Measurements from ENCODE around the gene LFNG.

Gene LFNG

GRCh38 chr7:2478399-2478785 is 41.2 kb upstream of the LFNG start:
- Histone ChIP-seq H2AK5ac (ENCODE audit: low read length) (no peak overlapping the region), H2BK5ac (ENCODE audit: low read depth, low read length, poor library complexity) (no peak overlapping the region), H3K4me1 (ENCODE audit: control insufficient read depth in 1 of 2, insufficient read depth in 2 of 2, low read length in 2 of 2) (peaks cover 0 to 2% of the 10 kb centered on the region in 2 experiments), H3K36me3 (ENCODE audit: control insufficient read depth in 1 of 2, insufficient read depth in 2 of 2, low read length in 2 of 2) (no peaks in the 10 kb centered on the region), H3K27me3 (ENCODE audit: insufficient read depth, low read length) (no peaks in the 10 kb centered on the region), H4K12ac (ENCODE audit: low read depth, low read length) (no peak overlapping the region), H2BK120ac (ENCODE audit: insufficient read depth, low read length, poor library complexity) (no peak overlapping the region), H3K27ac (ENCODE audit: low read depth, low read length) (no peak overlapping the region), H4K91ac (ENCODE audit: low read depth, low read length) (no peak overlapping the region), H3K9me3 (ENCODE audit: insufficient read depth, low read depth, low read length) (peaks cover 4% of the 10 kb centered on the region), H2AFZ (ENCODE audit: insufficient read depth, low read length, poor library complexity) (no peak overlapping the region), H2BK12ac (ENCODE audit: low read length) (no peak overlapping the region), H3K23ac (ENCODE audit: low read length) (no peak overlapping the region), H3K4ac (ENCODE audit: low read depth, low read length) (no peak overlapping the region), H3K79me1 (ENCODE audit: low read length) (no peaks in the 10 kb centered on the region), H3K4me2 (ENCODE audit: low read length) (no peak overlapping the region), H3K4me3 (ENCODE audit: low read depth, low read length) (no peak overlapping the region), H4K8ac (ENCODE audit: low read depth, low read length) (no peak overlapping the region), H3K14ac (ENCODE audit: low read length) (no peak overlapping the region), H3K18ac (ENCODE audit: low read length) (no peak overlapping the region), H3K79me2 (ENCODE audit: control insufficient read depth, insufficient read depth, low read length, poor library complexity) (no peaks in the 10 kb centered on the region), H3K9ac (ENCODE audit: low read length) (no peak overlapping the region)
- no CpG with 5 or more reads among the region's 11 CpGs for WGBS (ENCODE audit: extremely low coverage, insufficient coverage, insufficient read length)
- no peak for DNase-seq

DNA sequence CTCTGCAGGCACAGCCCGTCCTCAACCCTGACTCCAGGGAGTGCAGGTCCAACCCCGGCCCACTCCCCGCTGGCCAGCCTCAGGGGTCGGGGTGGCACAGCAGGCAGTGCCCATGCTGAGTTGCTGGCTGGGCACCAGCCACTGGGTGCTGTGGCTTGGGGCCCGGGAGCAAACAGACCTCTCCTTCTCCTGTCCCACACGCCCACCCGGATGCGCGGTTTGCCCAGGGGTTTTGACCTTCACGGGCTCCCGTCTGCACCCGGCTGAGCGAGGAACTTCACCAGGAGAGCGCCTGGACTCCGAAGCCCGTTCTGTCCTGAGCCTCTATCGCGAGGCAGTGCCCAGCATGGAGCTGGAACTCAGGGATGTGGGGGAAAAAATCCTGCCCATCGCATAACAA is 40.8 kb upstream of the LFNG start:
- peaks cover 0 to 2% of the 10 kb centered on the region in 2 experiments for H3K4me1 ChIP-seq (ENCODE audit: control insufficient read depth in 1 of 2, insufficient read depth in 2 of 2, low read length in 2 of 2)
- no CpG with 5 or more reads among the region's 19 CpGs for WGBS (ENCODE audit: extremely low coverage, insufficient coverage, insufficient read length)
- H3K4ac ChIP-seq (ENCODE audit: low read depth, low read length) = no peak overlapping the region
- H3K14ac ChIP-seq (ENCODE audit: low read length) = no peak overlapping the region
- no peaks in the 10 kb centered on the region for H3K79me1 ChIP-seq (ENCODE audit: low read length)
- no peak overlapping the region for H3K18ac ChIP-seq (ENCODE audit: low read length)
- no peak overlapping the region for H2AK5ac ChIP-seq (ENCODE audit: low read length)
- H3K27ac ChIP-seq (ENCODE audit: low read depth, low read length) = no peak overlapping the region
- no peak overlapping the region for H2BK120ac ChIP-seq (ENCODE audit: insufficient read depth, low read length, poor library complexity)
- H2BK5ac ChIP-seq (ENCODE audit: low read depth, low read length, poor library complexity) = no peak overlapping the region
- H3K79me2 ChIP-seq (ENCODE audit: control insufficient read depth, insufficient read depth, low read length, poor library complexity) = no peaks in the 10 kb centered on the region
- H3K36me3 ChIP-seq (ENCODE audit: control insufficient read depth in 1 of 2, insufficient read depth in 2 of 2, low read length in 2 of 2) = no peaks in the 10 kb centered on the region
- H3K9ac ChIP-seq (ENCODE audit: low read length) = no peak overlapping the region
- no peak overlapping the region for H4K12ac ChIP-seq (ENCODE audit: low read depth, low read length)
- peaks cover 4% of the 10 kb centered on the region for H3K9me3 ChIP-seq (ENCODE audit: insufficient read depth, low read depth, low read length)
- no peak overlapping the region for H3K4me3 ChIP-seq (ENCODE audit: low read depth, low read length)
- H3K4me2 ChIP-seq (ENCODE audit: low read length) = no peak overlapping the region
- no peak overlapping the region for H4K91ac ChIP-seq (ENCODE audit: low read depth, low read length)
- H4K8ac ChIP-seq (ENCODE audit: low read depth, low read length) = no peak overlapping the region
- H2BK12ac ChIP-seq (ENCODE audit: low read length) = no peak overlapping the region
- DNase-seq = no peak
- H3K27me3 ChIP-seq (ENCODE audit: insufficient read depth, low read length) = no peaks in the 10 kb centered on the region
- H2AFZ ChIP-seq (ENCODE audit: insufficient read depth, low read length, poor library complexity) = no peak overlapping the region
- no peak overlapping the region for H3K23ac ChIP-seq (ENCODE audit: low read length)

DNA sequence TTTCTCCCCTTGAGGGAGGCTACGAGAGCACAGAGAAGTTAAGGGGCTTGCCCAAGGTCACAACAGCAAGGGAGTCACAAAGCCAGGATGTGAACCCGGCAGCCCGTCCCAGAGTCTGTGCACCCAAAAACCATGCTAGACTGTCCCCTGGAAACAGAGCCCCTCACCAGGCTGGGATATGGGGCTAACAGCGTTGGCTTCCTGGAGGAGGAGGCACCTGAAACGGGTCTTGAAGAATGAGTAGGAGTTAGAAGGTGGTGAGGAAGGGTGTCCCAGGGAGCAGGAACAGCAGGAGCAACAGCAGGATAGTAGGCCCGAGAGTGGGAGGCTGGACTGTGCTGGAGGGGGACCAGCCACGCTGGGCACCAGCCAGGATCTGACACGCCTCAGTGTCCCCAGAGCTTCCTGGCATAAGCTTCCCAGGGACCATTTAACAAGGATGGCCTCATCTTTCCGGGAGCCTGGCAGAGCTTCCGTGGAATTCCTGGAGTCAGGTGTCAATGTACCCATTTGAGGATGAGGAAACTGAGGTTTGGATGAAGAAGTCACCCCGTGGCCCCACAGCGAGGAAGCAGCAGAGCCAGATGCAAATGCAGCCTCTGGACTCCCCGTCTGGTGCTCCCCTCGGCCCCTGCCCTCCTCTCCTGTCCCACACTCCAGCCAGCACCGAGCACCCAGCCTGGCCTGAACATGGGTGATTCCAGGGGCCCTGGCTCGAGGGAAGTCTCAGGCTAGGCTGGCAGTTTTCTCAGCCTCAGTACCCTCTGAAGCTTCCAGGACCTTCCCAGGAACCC is 40.1 kb upstream of the LFNG start:
- H4K91ac ChIP-seq (ENCODE audit: low read depth, low read length) = no peak overlapping the region
- H4K8ac ChIP-seq (ENCODE audit: low read depth, low read length) = no peak overlapping the region
- H3K23ac ChIP-seq (ENCODE audit: low read length) = no peak overlapping the region
- H2BK5ac ChIP-seq (ENCODE audit: low read depth, low read length, poor library complexity) = no peak overlapping the region
- H3K36me3 ChIP-seq (ENCODE audit: control insufficient read depth in 1 of 2, insufficient read depth in 2 of 2, low read length in 2 of 2) = no peaks in the 10 kb centered on the region
- no peak overlapping the region for H3K18ac ChIP-seq (ENCODE audit: low read length)
- H3K79me1 ChIP-seq (ENCODE audit: low read length) = no peaks in the 10 kb centered on the region
- H2BK12ac ChIP-seq (ENCODE audit: low read length) = no peak overlapping the region
- no peak overlapping the region for H3K4me3 ChIP-seq (ENCODE audit: low read depth, low read length)
- no peak overlapping the region for H2AFZ ChIP-seq (ENCODE audit: insufficient read depth, low read length, poor library complexity)
- H2AK5ac ChIP-seq (ENCODE audit: low read length) = no peak overlapping the region
- H3K14ac ChIP-seq (ENCODE audit: low read length) = no peak overlapping the region
- no peak overlapping the region for H3K9ac ChIP-seq (ENCODE audit: low read length)
- H3K4ac ChIP-seq (ENCODE audit: low read depth, low read length) = no peak overlapping the region
- H3K27me3 ChIP-seq (ENCODE audit: insufficient read depth, low read length) = no peaks in the 10 kb centered on the region
- peaks cover 4% of the 10 kb centered on the region for H3K9me3 ChIP-seq (ENCODE audit: insufficient read depth, low read depth, low read length)
- H3K79me2 ChIP-seq (ENCODE audit: control insufficient read depth, insufficient read depth, low read length, poor library complexity) = no peaks in the 10 kb centered on the region
- DNase-seq = no peak
- no peak overlapping the region for H4K12ac ChIP-seq (ENCODE audit: low read depth, low read length)
- no peak overlapping the region for H3K27ac ChIP-seq (ENCODE audit: low read depth, low read length)
- no CpG with 5 or more reads among the region's 16 CpGs for WGBS (ENCODE audit: extremely low coverage, insufficient coverage, insufficient read length)
- no peak overlapping the region for H3K4me2 ChIP-seq (ENCODE audit: low read length)
- H3K4me1 ChIP-seq (ENCODE audit: control insufficient read depth in 1 of 2, insufficient read depth in 2 of 2, low read length in 2 of 2) = peaks cover 0 to 2% of the 10 kb centered on the region in 2 experiments
- no peak overlapping the region for H2BK120ac ChIP-seq (ENCODE audit: insufficient read depth, low read length, poor library complexity)

- Histone ChIP-seq H3K36me3 (ENCODE audit: control insufficient read depth in 1 of 2, insufficient read depth in 2 of 2, low read length in 2 of 2) (no peaks in the 10 kb centered on the region), H3K18ac (ENCODE audit: low read length) (no peak overlapping the region), H3K14ac (ENCODE audit: low read length) (no peak overlapping the region), H2AFZ (ENCODE audit: insufficient read depth, low read length, poor library complexity) (no peak overlapping the region), H2BK12ac (ENCODE audit: low read length) (no peak overlapping the region), H4K12ac (ENCODE audit: low read depth, low read length) (no peak overlapping the region), H2BK5ac (ENCODE audit: low read depth, low read length, poor library complexity) (no peak overlapping the region), H3K4me1 (ENCODE audit: control insufficient read depth in 1 of 2, insufficient read depth in 2 of 2, low read length in 2 of 2) (peaks cover 0 to 2% of the 10 kb centered on the region in 2 experiments), H4K8ac (ENCODE audit: low read depth, low read length) (no peak overlapping the region), H3K23ac (ENCODE audit: low read length) (no peak overlapping the region), H3K9ac (ENCODE audit: low read length) (no peak overlapping the region), H4K91ac (ENCODE audit: low read depth, low read length) (no peak overlapping the region), H3K27ac (ENCODE audit: low read depth, low read length) (no peak overlapping the region), H2BK120ac (ENCODE audit: insufficient read depth, low read length, poor library complexity) (no peak overlapping the region), H3K4me2 (ENCODE audit: low read length) (no peak overlapping the region), H3K27me3 (ENCODE audit: insufficient read depth, low read length) (no peaks in the 10 kb centered on the region), H3K79me2 (ENCODE audit: control insufficient read depth, insufficient read depth, low read length, poor library complexity) (no peaks in the 10 kb centered on the region), H3K4ac (ENCODE audit: low read depth, low read length) (no peak overlapping the region), H2AK5ac (ENCODE audit: low read length) (no peak overlapping the region), H3K79me1 (ENCODE audit: low read length) (no peaks in the 10 kb centered on the region), H3K4me3 (ENCODE audit: low read depth, low read length) (no peak overlapping the region), H3K9me3 (ENCODE audit: insufficient read depth, low read depth, low read length) (peaks cover 4% of the 10 kb centered on the region)
- no peak for DNase-seq
- WGBS (ENCODE audit: extremely low coverage, insufficient coverage, insufficient read length) = no CpG with 5 or more reads among the region's 21 CpGs
Observed at GRCh38 chr7:2480070-2480408, 39.5 kb upstream of the LFNG start.
